Right atrium auricular region (tissue), 2 donors: Measurements from ENCODE around the gene HAP1. TPM values are rescaled to one million over a fixed set of nuclear protein-coding genes. Genes with fewer than 3 reads are reported as not detected.
A peak's percentile ranks its signal among the peaks of the same experiment; 100 is the strongest.
"Not testable (repeated sequence)": the region's sequence is repeated elsewhere in the genome, so short reads cannot be mapped to it uniquely, and the experiment has no call there.

Experiments used
- DNase-seq: peaks from one replicate; pipeline ENCODE4 v3.0.0-alpha.2; 2019; ENCODE audit warnings: low spot score
- H3K27ac ChIP-seq, 2 donors: fragments of 200-600 bp; sonication (generic); 1 replicate in 1 of 2; 2 replicates in 1 of 2; pipeline ENCODE4 v1.5.1; 2016 to 2019
- H3K27me3 ChIP-seq, 2 donors: fragments of 200-600 bp; sonication (generic); one replicate each; pipeline versions ENCODE4 v1.5.1 to v1.6.0; 2017 to 2019
- H3K36me3 ChIP-seq: fragments of 200-600 bp; sonication (generic); one replicate; pipeline ENCODE4 v1.5.1; 2016
- H3K4me1 ChIP-seq, 2 donors: fragments of 200-600 bp; sonication (generic); one replicate each; pipeline versions ENCODE4 v1.5.1 to v1.6.0; 2017 to 2019
- H3K4me3 ChIP-seq, 2 donors: fragments of 200-600 bp; sonication (generic); 1 replicate in 1 of 2; 2 replicates in 1 of 2; pipeline ENCODE4 v1.5.1; 2017 to 2019; ENCODE audit warnings: mild to moderate bottlenecking in 1 of 2, moderate library complexity in 1 of 2
- H3K9me3 ChIP-seq, 2 donors: fragments of 200-600 bp; sonication (generic); one replicate each; pipeline ENCODE4 v1.5.1; 2019
- CTCF ChIP-seq, 2 donors: fragments of 200-600 bp; sonication (generic); IDR thresholded peaks; one replicate each; pipeline ENCODE4 v1.5.1; 2019; ENCODE audit warnings: antibody characterized with exemption in 2 of 2
- total RNA-seq, 2 donors: library from RNA; depleted of rRNA; stranded (reverse); fragments of >200 nt; gene quantifications; one replicate each; pipeline ENCODE4 v1.1.0, GENCODE V29; 2016

Gene HAP1
- total RNA-seq, 2 donors from 2014 or later: 0.08 TPM; not detected in 1

DNA sequence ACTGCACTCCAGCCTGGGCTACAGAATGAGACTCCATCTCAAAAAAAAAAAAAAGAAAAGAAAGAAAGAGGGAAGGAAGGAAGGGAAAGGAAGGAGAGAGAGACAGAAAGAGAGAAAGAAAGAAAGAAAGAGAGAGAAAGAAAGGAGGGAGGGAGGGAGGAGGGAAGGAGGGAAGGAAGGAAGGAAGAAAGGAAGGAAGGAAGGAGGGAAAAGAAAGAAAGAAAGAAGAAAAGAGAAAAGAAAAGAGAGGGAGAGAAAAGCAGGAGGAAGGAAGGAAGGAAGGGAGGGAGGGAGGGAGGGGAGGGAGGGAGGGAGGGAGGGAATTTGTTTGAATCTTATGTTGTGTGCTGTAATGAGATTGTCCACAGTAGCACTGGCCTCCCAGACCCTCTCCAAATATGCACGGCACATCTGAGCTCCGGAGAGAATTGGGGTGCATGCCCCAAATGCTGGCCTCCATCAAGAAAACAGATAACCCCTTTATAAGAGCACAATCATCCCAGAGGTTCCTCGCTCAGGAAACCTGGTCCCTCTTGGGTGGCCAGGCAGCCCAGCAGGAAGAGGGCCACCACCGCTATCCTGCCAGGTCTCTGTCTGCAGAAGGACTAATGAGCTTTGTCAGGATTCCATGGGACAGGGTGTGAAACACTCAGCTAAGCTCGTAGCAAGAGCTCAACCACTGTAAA lies 54.6 kb downstream of the HAP1 start:
- no peak overlapping the region for H3K4me3 ChIP-seq
- H3K4me1 ChIP-seq: no peaks in the 10 kb centered on the region
- no peaks in the 10 kb centered on the region for H3K9me3 ChIP-seq
- no peak for TF ChIP-seq CTCF (IDR thresholded peaks at IDR 0.05)
- H3K27ac ChIP-seq: peak overlapping the region; percentile 38 to 56
- H3K27me3 ChIP-seq: no peaks in the 10 kb centered on the region
- H3K36me3 ChIP-seq: no peaks in the 10 kb centered on the region
- DNase-seq: no peak

DNA sequence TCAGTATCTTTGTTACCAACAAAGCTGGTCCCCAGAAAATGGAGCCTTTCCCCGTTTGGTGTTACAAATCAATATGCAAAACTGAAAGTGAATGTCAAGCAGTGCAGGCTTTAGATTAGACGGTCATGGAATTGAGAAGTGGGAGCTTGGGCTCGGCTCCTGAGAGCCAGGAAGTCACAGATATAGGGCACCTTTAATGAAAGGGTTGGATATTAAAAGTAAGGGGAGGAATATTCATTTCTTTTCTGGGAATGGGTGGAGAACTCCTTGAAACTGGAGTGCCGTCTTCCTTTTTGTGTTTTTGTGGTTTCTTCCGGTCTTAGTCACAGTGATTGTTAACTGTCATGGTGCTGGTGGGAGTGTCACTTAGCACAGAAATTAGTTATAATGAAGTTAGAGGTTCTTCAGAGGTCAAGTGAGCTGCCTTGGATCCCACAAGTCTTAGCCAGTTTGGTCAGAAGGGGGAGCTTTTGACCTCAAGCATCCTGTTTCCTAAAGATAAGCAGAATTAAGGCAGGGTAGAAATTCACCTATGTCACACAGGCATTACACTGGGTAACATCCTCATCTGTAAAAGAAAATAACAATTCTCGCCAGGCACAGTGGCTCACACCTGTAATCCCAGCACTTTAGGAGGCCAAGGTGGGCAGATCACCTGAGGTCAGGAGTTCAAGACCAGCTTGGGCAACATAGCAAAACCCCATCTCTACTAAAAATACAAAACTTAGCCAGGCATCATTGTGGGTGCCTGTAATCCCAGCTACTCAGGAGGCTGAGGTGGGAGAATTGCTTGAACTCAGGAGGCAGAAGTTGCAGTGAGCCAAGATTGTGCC lies 55.3 kb downstream of the HAP1 start:
- no peaks in the 10 kb centered on the region for H3K4me1 ChIP-seq
- no peaks in the 10 kb centered on the region for H3K36me3 ChIP-seq
- TF ChIP-seq CTCF (IDR thresholded peaks at IDR 0.05): peak in 1 of 2 donors; percentile 22
- H3K4me3 ChIP-seq: peak overlapping the region; percentile 1 to 24
- H3K9me3 ChIP-seq: no peaks in the 10 kb centered on the region
- peak overlapping the region; percentile 38 to 62 for H3K27ac ChIP-seq
- H3K27me3 ChIP-seq: no peaks in the 10 kb centered on the region
- DNase-seq: no peak

- no peaks in the 10 kb centered on the region for H3K4me1 ChIP-seq
- H3K9me3 ChIP-seq: no peaks in the 10 kb centered on the region
- peak overlapping the region; percentile 38 to 62 for H3K27ac ChIP-seq
- H3K4me3 ChIP-seq: peak overlapping the region; percentile 1 to 24
- no peaks in the 10 kb centered on the region for H3K36me3 ChIP-seq
- H3K27me3 ChIP-seq: no peaks in the 10 kb centered on the region
- DNase-seq: no peak
- no peak for TF ChIP-seq CTCF (IDR thresholded peaks at IDR 0.05)
Measured at GRCh38 chr17:41678411-41678906, 56.0 kb downstream of the HAP1 start.

DNA sequence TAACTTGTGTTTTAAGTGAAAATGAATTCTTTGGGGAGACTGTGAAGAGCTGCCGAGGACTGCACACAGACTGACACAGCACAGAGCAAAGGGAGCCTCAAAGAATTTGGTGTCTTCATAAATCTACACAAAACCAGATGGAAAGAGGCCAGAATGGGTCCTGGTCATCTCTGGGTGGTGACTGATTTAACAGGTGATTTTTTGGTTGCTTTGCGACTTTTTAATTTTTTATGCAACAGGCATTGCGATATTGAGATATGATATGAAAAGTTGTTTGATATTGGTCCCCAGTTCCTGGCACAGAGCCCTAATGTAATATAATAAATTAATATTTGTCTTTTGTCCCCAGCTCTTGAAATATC lies 58.4 kb downstream of the HAP1 start:
- no peaks in the 10 kb centered on the region for H3K27me3 ChIP-seq
- no peaks in the 10 kb centered on the region for H3K36me3 ChIP-seq
- no peak for TF ChIP-seq CTCF (IDR thresholded peaks at IDR 0.05)
- H3K27ac ChIP-seq: no peak overlapping the region
- no peak overlapping the region for H3K4me3 ChIP-seq
- H3K9me3 ChIP-seq: no peaks in the 10 kb centered on the region
- no peaks in the 10 kb centered on the region for H3K4me1 ChIP-seq
- no peak for DNase-seq

DNA sequence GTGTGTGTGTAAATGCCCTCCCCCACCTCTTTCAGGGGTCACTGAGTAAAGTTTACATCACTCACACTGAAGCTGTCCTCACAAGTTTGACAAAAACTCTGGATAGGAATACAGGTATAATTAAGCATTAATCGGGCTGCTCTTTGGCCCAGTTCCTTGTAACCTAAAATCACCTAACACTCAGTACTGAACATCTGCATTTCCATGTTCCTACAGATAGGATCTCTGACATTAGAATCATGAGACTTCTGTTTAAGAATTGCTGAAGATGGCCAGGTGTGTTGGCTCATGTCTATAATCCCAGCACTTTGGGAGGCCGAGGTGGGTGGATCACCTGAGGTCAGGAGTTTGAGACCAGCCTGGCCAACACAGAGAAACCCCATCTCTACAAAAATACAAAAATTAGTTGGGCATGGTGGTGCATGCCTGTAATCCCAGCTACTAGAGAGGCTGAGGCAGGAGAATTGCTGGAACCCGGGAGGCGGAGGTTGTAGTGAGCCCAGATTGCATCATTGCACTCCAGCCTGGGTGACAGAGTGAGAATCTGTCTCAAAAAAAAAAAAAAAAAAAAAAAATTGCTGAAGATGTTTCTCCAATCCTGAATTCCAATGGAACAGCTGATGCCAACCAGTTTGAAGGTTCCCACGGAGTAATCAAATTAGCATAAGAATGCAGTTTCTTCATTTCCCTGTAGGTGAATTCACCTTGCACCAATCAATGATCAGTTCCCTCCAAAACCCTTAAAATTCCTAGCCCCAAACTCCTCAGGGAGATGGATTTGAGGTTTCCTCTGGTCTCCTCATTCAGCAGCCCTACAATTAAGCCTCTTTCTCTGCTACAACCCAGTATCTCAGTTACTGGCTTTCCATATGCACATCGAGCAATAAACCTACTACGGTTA lies 59.0 kb downstream of the HAP1 start:
- H3K4me1 ChIP-seq, DNase-seq, H3K27ac ChIP-seq: not testable (repeated sequence)

More for the DNA sequence above, 59.0 kb downstream of the HAP1 start:
- H3K36me3 ChIP-seq, H3K4me3 ChIP-seq, H3K27me3 ChIP-seq, H3K9me3 ChIP-seq: not testable (repeated sequence)

Other genes with a start within 250 kb of the HAP1 start
- not detected for gene KRT36, start 244.7 kb downstream of the HAP1 start, total RNA-seq
- not detected for gene KRT13, start 229.0 kb downstream of the HAP1 start, total RNA-seq
- gene KRT15, start 215.8 kb downstream of the HAP1 start, total RNA-seq: under 1 TPM in 1 of 2 donors, not detected in 1; 0.47 TPM
- gene KRT19, start 206.3 kb downstream of the HAP1 start, total RNA-seq: 100 to 1,000 TPM in 1 of 2 donors, 10 to 100 TPM in 1; 27.8 to 165 TPM
- gene KRT9, start 162.6 kb downstream of the HAP1 start, total RNA-seq: not detected
- gene KRT14, start 147.7 kb downstream of the HAP1 start, total RNA-seq: 10 to 100 TPM in 1 of 2 donors, not detected in 1; 20.3 TPM
- gene KRT16, start 121.9 kb downstream of the HAP1 start, total RNA-seq: 1 to 10 TPM in 1 of 2 donors, not detected in 1; 2.2 TPM
- gene KRT17, start 110.1 kb downstream of the HAP1 start, total RNA-seq: not detected
- gene EIF1, start 45.8 kb downstream of the HAP1 start, total RNA-seq: 100 to 1,000 TPM; 331 to 390 TPM
- not detected for gene GAST, start 22.3 kb downstream of the HAP1 start, total RNA-seq
- gene JUP, start 52.1 kb upstream of the HAP1 start, total RNA-seq: 100 to 1,000 TPM; 234 to 256 TPM
- gene P3H4, start 77.3 kb upstream of the HAP1 start, total RNA-seq: 10 to 100 TPM; 15.4 to 16.2 TPM
- 10 to 100 TPM; 24.7 to 35.1 TPM for gene FKBP10, start 78.4 kb upstream of the HAP1 start, total RNA-seq
- 10 to 100 TPM; 27.1 to 43.3 TPM for gene NT5C3B, start 101.6 kb upstream of the HAP1 start, total RNA-seq
- not detected for gene KLHL10, start 103.2 kb upstream of the HAP1 start, total RNA-seq
- 1 to 10 TPM; 6.9 to 8.7 TPM for gene KLHL11, start 130.8 kb upstream of the HAP1 start, total RNA-seq
- 10 to 100 TPM; 31.7 to 42.2 TPM for gene ACLY, start 184.3 kb upstream of the HAP1 start, total RNA-seq
- under 1 TPM; 0.43 to 0.56 TPM for gene ODAD4, start 196.0 kb upstream of the HAP1 start, total RNA-seq
- gene CNP, start 232.2 kb upstream of the HAP1 start, total RNA-seq: 10 to 100 TPM; 23.1 to 29.5 TPM